ENCODE data around the gene SNTG2. TPM values are rescaled to one million over a fixed set of nuclear protein-coding genes. Genes with fewer than 3 reads are reported as not detected.
A peak's percentile ranks its signal among the peaks of the same experiment; 100 is the strongest.

The SNTG2 gene
- polyA plus RNA-seq, 3 donors: 2.4 to 3.3 (median 2.9) TPM

- no peak for DNase-seq (ENCODE audit: extremely low read depth in 1 of 11, low read depth in 9 of 11, low spot score in 4 of 11)
Observed at GRCh38 chr2:945104-945503, 5.5 kb upstream of the SNTG2 start.

GRCh38 chr2:946073-946948 is 4.3 kb upstream of the SNTG2 start:
- DNase-seq (ENCODE audit: extremely low read depth in 1 of 11, low read depth in 9 of 11, low spot score in 4 of 11): no peak

GRCh38 chr2:949384-950079 is 1.1 kb upstream of the SNTG2 start:
- DNase-seq (ENCODE audit: extremely low read depth in 1 of 11, low read depth in 9 of 11, low spot score in 4 of 11): no peak

- DNase-seq (ENCODE audit: extremely low read depth in 1 of 11, low read depth in 9 of 11, low spot score in 4 of 11): no peak
Observed at GRCh38 chr2:951224-952006, 766 bp downstream of the SNTG2 start.

- DNase-seq (ENCODE audit: extremely low read depth in 1 of 11, low read depth in 9 of 11, low spot score in 4 of 11): no peak
Observed at GRCh38 chr2:953408-953807, 2.8 kb downstream of the SNTG2 start.

GRCh38 chr2:953975-954686 is 3.5 kb downstream of the SNTG2 start:
- peak in 1 of 11 donors; percentile 48 for DNase-seq (ENCODE audit: extremely low read depth in 1 of 11, low read depth in 9 of 11, low spot score in 4 of 11)

GRCh38 chr2:954687-955000 is 4.0 kb downstream of the SNTG2 start:
- no peak for DNase-seq (ENCODE audit: extremely low read depth in 1 of 11, low read depth in 9 of 11, low spot score in 4 of 11)

GRCh38 chr2:955829-956731 is 5.4 kb downstream of the SNTG2 start:
- DNase-seq (ENCODE audit: extremely low read depth in 1 of 11, low read depth in 9 of 11, low spot score in 4 of 11): no peak

GRCh38 chr2:959457-959856 is 8.8 kb downstream of the SNTG2 start:
- DNase-seq (ENCODE audit: extremely low read depth in 1 of 11, low read depth in 9 of 11, low spot score in 4 of 11): no peak

GRCh38 chr2:960061-960736 is 9.6 kb downstream of the SNTG2 start:
- DNase-seq (ENCODE audit: extremely low read depth in 1 of 11, low read depth in 9 of 11, low spot score in 4 of 11): no peak

GRCh38 chr2:961786-962185 is 11.1 kb downstream of the SNTG2 start:
- no peak for DNase-seq (ENCODE audit: extremely low read depth in 1 of 11, low read depth in 9 of 11, low spot score in 4 of 11)

GRCh38 chr2:963876-964275 is 13.2 kb downstream of the SNTG2 start:
- DNase-seq (ENCODE audit: extremely low read depth in 1 of 11, low read depth in 9 of 11, low spot score in 4 of 11): no peak

GRCh38 chr2:964562-964961 is 13.9 kb downstream of the SNTG2 start:
- no peak for DNase-seq (ENCODE audit: extremely low read depth in 1 of 11, low read depth in 9 of 11, low spot score in 4 of 11)

GRCh38 chr2:965640-966147 is 15.0 kb downstream of the SNTG2 start:
- DNase-seq (ENCODE audit: extremely low read depth in 1 of 11, low read depth in 9 of 11, low spot score in 4 of 11): no peak

- no peak for DNase-seq (ENCODE audit: extremely low read depth in 1 of 11, low read depth in 9 of 11, low spot score in 4 of 11)
Observed at GRCh38 chr2:973129-973528, 22.5 kb downstream of the SNTG2 start.

GRCh38 chr2:974054-974453 is 23.4 kb downstream of the SNTG2 start:
- DNase-seq (ENCODE audit: extremely low read depth in 1 of 11, low read depth in 9 of 11, low spot score in 4 of 11): no peak

- peak in 2 of 11 donors; percentile 29 to 40 for DNase-seq (ENCODE audit: extremely low read depth in 1 of 11, low read depth in 9 of 11, low spot score in 4 of 11)
Observed at GRCh38 chr2:974502-974901, 23.9 kb downstream of the SNTG2 start.

GRCh38 chr2:975095-975494 is 24.4 kb downstream of the SNTG2 start:
- DNase-seq (ENCODE audit: extremely low read depth in 1 of 11, low read depth in 9 of 11, low spot score in 4 of 11): no peak

Data from renal cortex interstitium (tissue), 11 donors.